Heart right ventricle (tissue), 16 donors: Measurements from ENCODE around the gene DDX20. TPM values are rescaled to one million over a fixed set of nuclear protein-coding genes. Genes with fewer than 3 reads are reported as not detected.

Experiments used
- ATAC-seq, 8 donors: fragments of 200-7000 bp; cut with Tn5 transposase; one replicate each; pipeline ENCODE4 v1.9.1; 2020; ENCODE audit warnings: mild to moderate bottlenecking in 8 of 8, moderate library complexity in 8 of 8, moderate number of reproducible peaks in 1 of 8
- DNase-seq, 2 donors: peaks; one replicate each; pipeline ENCODE4 v3.0.0-alpha.2; 2020
- H3K27ac ChIP-seq, 10 donors: fragments of 200-600 bp; sonication (generic) in 2 of 10; one replicate each; pipeline versions ENCODE4 v1.5.0 to v1.8.0; 2020 to 2022; ENCODE audit warnings: mild to moderate bottlenecking in 3 of 10
- H3K27me3 ChIP-seq, 7 donors: fragments of 200-600 bp; one replicate each; pipeline ENCODE4 v1.8.0; 2021 to 2022; ENCODE audit warnings: mild to moderate bottlenecking in 2 of 7
- H3K36me3 ChIP-seq, 9 donors: fragments of 200-600 bp; sonication (generic) in 1 of 9; one replicate each; pipeline versions ENCODE4 v1.5.0 to v1.8.0; 2020 to 2022; ENCODE audit warnings: mild to moderate bottlenecking in 2 of 9
- H3K4me1 ChIP-seq, 9 donors: fragments of 200-600 bp; sonication (generic) in 1 of 9; one replicate each; pipeline versions ENCODE4 v1.5.0 to v1.8.0; 2020 to 2022; ENCODE audit warnings: mild to moderate bottlenecking in 4 of 9
- H3K4me3 ChIP-seq, 10 donors: fragments of 200-600 bp; sonication (generic) in 2 of 10; one replicate each; pipeline versions ENCODE4 v1.5.0 to v1.8.0; 2020 to 2022; ENCODE audit warnings: mild to moderate bottlenecking in 7 of 10, moderate library complexity in 2 of 10
- H3K9me3 ChIP-seq, 11 donors: fragments of 200-600 bp in 10 of 11; sonication (generic) in 2 of 11; one replicate each; pipeline versions ENCODE4 v1.5.0 to v1.8.0; 2013 to 2022; ENCODE audit warnings: mild to moderate bottlenecking in 2 of 11, control low read depth in 1 of 11, moderate library complexity in 1 of 11
- CTCF ChIP-seq, 9 donors: fragments of 200-600 bp; sonication (generic) in 2 of 9; IDR thresholded peaks; one replicate each; pipeline versions ENCODE4 v1.5.0 to v1.8.0; 2021 to 2022; ENCODE audit warnings: antibody characterized with exemption in 9 of 9, mild to moderate bottlenecking in 5 of 9, moderate library complexity in 1 of 9
- WGBS, 2 donors: extraction: QIAGEN DNeasy Blood & Tissue Kit; methylation state at CpG; one replicate each; pipeline ENCODE4 v1.1.7; 2013; ENCODE audit warnings: inconsistent platforms in 1 of 2; 5-methylcytosine and 5-hydroxymethylcytosine counted together
- intact Hi-C, 10 donors: fragments of 100-400 bp; cut with DNase I; formaldehyde crosslinking; loops; one replicate each; pipeline versions ENCODE4 v1.11.1 to v1.14.2; 2022
- polyA plus RNA-seq, 2 donors: library from polyadenylated mRNA; stranded (reverse); fragments of 200-250 nt; gene quantifications; one replicate each; pipeline ENCODE4 v1.2.3, GENCODE V29; 2013
- total RNA-seq, 10 donors: library from RNA; stranded (reverse); fragmentation: NEBNext Ultra II Directional in 3 of 10; extraction: Animal tissue kit (Norgen Biotek cat#: 25700) in 3 of 10; gene quantifications; one replicate each; pipeline versions ENCODE4 v1.2.1 to v1.2.4, GENCODE V29; 2021 to 2023
- donor health status: Arrhythmogenic right ventricular cardiomyopathy.
- donor health status: ischemic (EF 13 %, LVEDD 7.1; RV severe dilation, severe dysfunction).
- donor health status: healthy with polysubstance abuse.
- donor health status: DM: no; HTN: yes; CAD: no.
- donor health status: DM: no; HTN: no; CAD: no.
- donor health status: ischemic (EF 25% LVEDD 6.9; RV normal size, moderate dysfunction).
- donor health status: ischemic (EF 25% LVEDD 5.7; RV mildly dilated, moderate dysfunction).
- donor health status: healthy.
- donor health status: DM: yes; HTN: yes; CAD: no.
- donor health status: Ischemic cardiomyopathy.
- donor health status: ischemic (EF 35%, LVEDD 5.7; RV mildly dilated, moderate dysfunction).
- donor health status: nonischemic (EF 11% LVEDD 7.7; RV severe dilation, severe dysfunction).
- donor health status: DM: yes; HTN: yes; CAD: no.
- donor health status: PGD.
- donor health status: ischemic (EF 29% LVEDD 5.4; RV normal size, mild dysfunction).
- donor health status: nonischemic (EF 23%, LVEDD 6.1; RV moderate dilation, normal function).

Gene DDX20
- total and polyA plus RNA-seq, 12 donors: 4.0 to 10.0 (median 6.4) TPM

- peak; percentile 42 to 73 (median 62) for TF ChIP-seq CTCF (IDR thresholded peaks at IDR 0.05)
- intact Hi-C loops: loop anchor here in 5 of 10 donors (2.0 to 5.0 kb wide), 3 partner anchors 21 to 35 kb away; no protein-coding TSS in a partner anchor
- H3K4me1 ChIP-seq: peaks cover 3 to 34% (median 30%) of the 10 kb centered on the region in 9 donors
- H3K27me3 ChIP-seq: peaks cover 0 to 7% (median 0%) of the 10 kb centered on the region in 7 donors
- no peak overlapping the region for H3K4me3 ChIP-seq
- DNase-seq (peak in 1 of 2 donors; percentile 71), ATAC-seq (peak in 5 of 8 donors; percentile 16 to 72 (median 55))
- no peak overlapping the region for H3K27ac ChIP-seq
- no peaks in the 10 kb centered on the region for H3K9me3 ChIP-seq
- H3K36me3 ChIP-seq: no peaks in the 10 kb centered on the region
- WGBS, 2 donors: 52 to 64% methylated on average over 3 of the region's 3 CpGs
Observed at GRCh38 chr1:111747282-111747734, 8.4 kb upstream of the DDX20 start.

GRCh38 chr1:111747947-111748346 lies 7.8 kb upstream of the DDX20 start:
- WGBS, 2 donors: 91 to 96% methylated on average over 4 of the region's 4 CpGs
- H3K4me3 ChIP-seq: no peak overlapping the region
- H3K36me3 ChIP-seq: no peaks in the 10 kb centered on the region
- ATAC-seq: no peak
- DNase-seq: no peak
- TF ChIP-seq CTCF (IDR thresholded peaks at IDR 0.05): no peak
- H3K9me3 ChIP-seq: no peaks in the 10 kb centered on the region
- peaks cover 0 to under 1% (median 0%) of the 10 kb centered on the region in 7 donors for H3K27me3 ChIP-seq
- no peak overlapping the region for H3K27ac ChIP-seq
- intact Hi-C loops: loop anchor here in 5 of 10 donors (2.0 to 5.0 kb wide), 3 partner anchors 21 to 36 kb away; no protein-coding TSS in a partner anchor
- peaks cover 3 to 37% (median 28%) of the 10 kb centered on the region in 9 donors for H3K4me1 ChIP-seq

DNA sequence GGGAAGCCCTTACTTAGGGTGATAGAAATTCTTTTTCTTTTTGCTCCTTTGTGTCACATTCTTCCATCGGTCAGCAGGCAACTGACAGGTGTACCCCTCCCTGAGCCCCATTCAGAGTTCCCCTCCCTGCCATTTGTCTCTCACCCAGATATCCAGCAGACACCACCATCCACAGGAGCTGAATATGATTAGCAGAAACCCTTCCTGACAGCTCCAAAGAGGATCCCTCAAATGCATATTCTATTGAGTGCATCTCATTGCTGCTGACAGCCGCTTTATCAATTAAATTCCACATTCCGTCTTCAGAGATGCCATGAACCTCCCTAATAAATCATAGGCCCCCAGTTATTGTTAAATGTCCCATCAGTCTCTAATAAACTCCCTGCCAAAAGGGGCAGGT lies 6.1 kb upstream of the DDX20 start:
- Histone ChIP-seq H3K9me3 (no peaks in the 10 kb centered on the region), H3K27me3 (no peaks in the 10 kb centered on the region), H3K36me3 (no peaks in the 10 kb centered on the region), H3K27ac (no peak overlapping the region), H3K4me3 (no peak overlapping the region), H3K4me1 (peaks cover 0 to 37% (median 16%) of the 10 kb centered on the region in 9 donors)
- intact Hi-C loops: loop anchor here in 3 of 10 donors (5.0 to 10.0 kb wide), 3 partner anchors 32 to 245 kb away; partner anchors contain the start of genes ADORA3 (in 1 of the 3) and TMIGD3 (in 1 of the 3)
- no peak for TF ChIP-seq CTCF (IDR thresholded peaks at IDR 0.05)
- DNase-seq (no peak), ATAC-seq (no peak)
- WGBS, 2 donors: 79 to 92% methylated on average over 3 of the region's 3 CpGs

GRCh38 chr1:111750856-111751255 lies 4.8 kb upstream of the DDX20 start:
- Histone ChIP-seq H3K27me3 (no peaks in the 10 kb centered on the region), H3K27ac (no peak overlapping the region), H3K4me1 (peaks cover 0 to 37% (median 11%) of the 10 kb centered on the region in 9 donors), H3K4me3 (no peak overlapping the region), H3K9me3 (no peaks in the 10 kb centered on the region), H3K36me3 (no peaks in the 10 kb centered on the region)
- intact Hi-C loops: loop anchor here in 2 of 10 donors (5.0 to 10.0 kb wide), 2 partner anchors 34 to 246 kb away; partner anchors contain the start of genes ADORA3 (in 1 of the 2) and TMIGD3 (in 1 of the 2)
- DNase-seq (no peak), ATAC-seq (no peak)
- 77 to 85% methylated on average over 2 of the region's 2 CpGs for WGBS, 2 donors
- no peak for TF ChIP-seq CTCF (IDR thresholded peaks at IDR 0.05)
